Nephron (organoid): Measurements from ENCODE around the gene CABLES1.

Source experiments
- H3K27ac Mint-ChIP-seq, 3 experiments: 2 replicates each; pipeline ENCODE4 v1.8.0; 2020; ENCODE audit warnings: mixed read lengths in 3 of 3, mild to moderate bottlenecking in 2 of 3, moderate library complexity in 1 of 3
- H3K27me3 Mint-ChIP-seq: 2 replicates; pipeline ENCODE4 v1.8.0; 2021; ENCODE audit warnings: low read depth, mild to moderate bottlenecking, moderate library complexity, mixed read lengths
- H3K36me3 Mint-ChIP-seq: 2 replicates; pipeline ENCODE4 v1.8.0; 2020; ENCODE audit warnings: low read depth, mixed read lengths
- H3K4me1 Mint-ChIP-seq: 2 replicates; pipeline ENCODE4 v1.8.0; 2020; ENCODE audit warnings: mixed read lengths
- H3K4me3 Mint-ChIP-seq, 3 experiments: 2 replicates each; pipeline ENCODE4 v1.8.0; 2020; ENCODE audit warnings: mild to moderate bottlenecking in 3 of 3, mixed read lengths in 3 of 3, moderate library complexity in 2 of 3
- H3K9me3 Mint-ChIP-seq: 2 replicates; pipeline ENCODE4 v1.8.0; 2020; ENCODE audit warnings: mixed read lengths
- TF ChIP-seq, protein P1 (sequence below), 3 experiments: fragments of 200-600 bp; sonication (generic); IDR thresholded peaks; one replicate each; pipeline ENCODE4 v1.5.0; 2021; ENCODE audit warnings: antibody characterized with exemption in 3 of 3; ENCODE audit not compliant: unreplicated experiment in 3 of 3

CABLES1 gene

DNA sequence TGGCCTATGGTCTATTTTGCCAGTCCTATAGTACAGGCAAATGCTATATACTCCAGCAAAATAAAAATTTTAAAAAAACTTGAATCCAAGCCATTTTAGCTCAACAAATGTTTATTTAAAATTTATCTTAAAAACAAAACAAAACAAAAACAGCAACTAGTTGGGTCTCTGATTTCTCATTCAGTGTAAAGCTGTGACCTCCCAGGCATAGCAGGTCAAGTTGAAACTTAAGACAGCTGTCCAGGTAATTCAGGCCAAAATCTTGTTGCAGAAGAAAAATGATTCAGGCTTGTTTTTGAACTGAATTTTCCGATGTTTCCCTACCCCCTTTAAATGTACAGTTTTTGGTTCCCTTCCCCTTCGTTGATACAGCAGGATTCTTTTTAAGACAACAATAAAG, 58.5 kb downstream of the CABLES1 start:
- peaks cover 53% of the 10 kb centered on the region for H3K4me1 Mint-ChIP-seq

DNA sequence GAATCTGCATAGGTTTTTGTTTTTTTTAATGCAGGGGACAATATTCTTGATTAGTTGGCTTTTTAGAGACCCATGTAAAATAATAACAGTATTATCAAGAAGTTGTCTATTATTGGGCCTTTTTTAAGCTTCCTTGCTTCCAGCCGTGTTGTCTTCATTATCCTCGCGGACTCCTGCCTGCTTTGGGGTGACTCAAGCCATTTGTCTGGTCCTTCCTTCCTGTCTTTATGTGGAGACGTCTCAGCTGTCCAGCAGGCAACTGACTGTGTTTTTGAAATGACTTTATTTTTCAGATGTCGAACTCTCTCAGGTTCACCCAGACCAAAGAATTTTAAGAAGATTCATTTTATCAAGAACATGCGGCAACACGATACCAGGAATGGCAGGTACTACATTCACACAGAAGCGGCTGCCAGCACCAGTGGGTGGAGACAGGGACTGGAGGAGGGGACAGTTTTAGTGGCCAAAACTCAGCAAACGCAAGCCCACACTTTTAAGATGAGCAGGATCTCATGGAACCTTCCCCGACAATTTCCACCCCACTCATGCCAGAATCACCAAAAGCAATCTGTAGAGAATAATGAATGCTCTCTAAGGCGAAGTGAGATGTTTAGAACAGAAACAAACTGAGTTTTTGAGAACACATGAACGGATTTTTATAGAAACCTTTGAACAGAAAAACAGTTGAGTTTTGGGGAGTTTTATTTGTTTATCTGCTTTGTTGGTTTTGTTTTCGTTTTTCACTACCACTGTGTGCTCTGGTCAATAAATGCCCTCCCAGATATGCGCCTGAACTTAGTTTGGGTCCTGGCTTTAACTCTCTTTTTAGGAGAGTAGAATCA, 59.1 kb downstream of the CABLES1 start:
- TF ChIP-seq, protein P1, sequence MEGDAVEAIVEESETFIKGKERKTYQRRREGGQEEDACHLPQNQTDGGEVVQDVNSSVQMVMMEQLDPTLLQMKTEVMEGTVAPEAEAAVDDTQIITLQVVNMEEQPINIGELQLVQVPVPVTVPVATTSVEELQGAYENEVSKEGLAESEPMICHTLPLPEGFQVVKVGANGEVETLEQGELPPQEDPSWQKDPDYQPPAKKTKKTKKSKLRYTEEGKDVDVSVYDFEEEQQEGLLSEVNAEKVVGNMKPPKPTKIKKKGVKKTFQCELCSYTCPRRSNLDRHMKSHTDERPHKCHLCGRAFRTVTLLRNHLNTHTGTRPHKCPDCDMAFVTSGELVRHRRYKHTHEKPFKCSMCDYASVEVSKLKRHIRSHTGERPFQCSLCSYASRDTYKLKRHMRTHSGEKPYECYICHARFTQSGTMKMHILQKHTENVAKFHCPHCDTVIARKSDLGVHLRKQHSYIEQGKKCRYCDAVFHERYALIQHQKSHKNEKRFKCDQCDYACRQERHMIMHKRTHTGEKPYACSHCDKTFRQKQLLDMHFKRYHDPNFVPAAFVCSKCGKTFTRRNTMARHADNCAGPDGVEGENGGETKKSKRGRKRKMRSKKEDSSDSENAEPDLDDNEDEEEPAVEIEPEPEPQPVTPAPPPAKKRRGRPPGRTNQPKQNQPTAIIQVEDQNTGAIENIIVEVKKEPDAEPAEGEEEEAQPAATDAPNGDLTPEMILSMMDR (IDR thresholded peaks at IDR 0.05; ENCODE audit: unreplicated experiment in 3 of 3) = no peak
- Mint-ChIP-seq H3K9me3 (no peaks in the 10 kb centered on the region), H3K4me1 (peaks cover 52% of the 10 kb centered on the region), H3K27ac (peak overlapping the region; percentile 81 to 91 (median 83)), H3K4me3 (peak overlapping the region; percentile 9 to 19 (median 15)), H3K36me3 (peaks cover 18% of the 10 kb centered on the region), H3K27me3 (peaks cover 8% of the 10 kb centered on the region)

More for the DNA sequence above, 58.5 kb downstream of the CABLES1 start:
- Mint-ChIP-seq H3K27me3 (peaks cover 8% of the 10 kb centered on the region), H3K4me3 (peak overlapping the region; percentile 2 to 15 (median 9)), H3K9me3 (no peaks in the 10 kb centered on the region), H3K36me3 (peaks cover 15% of the 10 kb centered on the region), H3K27ac (peak overlapping the region; percentile 81 to 91 (median 83))
- TF ChIP-seq, protein P1 (IDR thresholded peaks at IDR 0.05; ENCODE audit: unreplicated experiment in 3 of 3) = no peak

DNA sequence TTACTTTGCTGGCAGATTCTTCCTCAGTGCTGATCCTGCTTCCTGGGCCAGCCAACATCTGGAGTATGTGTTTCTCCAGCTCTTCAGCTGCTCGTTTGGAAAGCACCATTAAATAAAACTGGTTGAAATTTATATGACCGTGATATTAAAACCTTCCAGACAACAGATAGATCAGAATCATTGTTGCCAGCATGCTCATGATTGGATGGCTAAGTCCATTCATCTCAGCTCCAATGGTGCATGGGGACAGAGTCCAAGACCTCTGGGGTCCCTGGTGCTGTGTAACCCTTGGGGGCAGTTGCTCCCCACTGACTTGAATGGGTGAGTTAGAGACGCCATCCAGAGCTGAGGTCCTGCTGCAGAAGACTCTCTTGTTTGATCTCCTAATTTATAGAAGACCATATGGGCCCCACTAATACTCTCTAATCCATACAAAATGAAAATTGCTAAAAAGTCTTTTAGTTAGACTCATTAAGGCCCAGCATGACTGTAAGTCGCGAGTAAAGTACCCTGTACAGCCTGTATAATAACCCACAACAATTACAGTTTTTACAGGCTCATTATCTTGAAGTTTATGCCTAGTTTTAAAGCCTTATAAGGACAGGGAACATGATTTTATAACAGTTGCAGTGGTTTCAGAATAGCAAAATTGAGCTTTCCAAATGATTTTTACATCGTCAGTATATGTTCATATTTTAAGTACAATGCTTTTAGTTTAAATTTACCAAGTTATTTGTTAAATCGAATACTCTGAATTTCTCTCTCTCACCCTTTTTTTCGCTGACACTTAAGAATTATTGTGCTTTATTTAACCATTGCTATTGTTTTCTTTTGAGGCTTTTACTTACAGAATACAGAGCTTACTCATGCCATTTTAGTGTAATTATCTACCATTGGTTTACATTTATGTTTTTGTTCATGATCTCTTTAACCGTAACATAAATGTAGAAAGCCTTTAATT, 60.0 kb downstream of the CABLES1 start:
- TF ChIP-seq, protein P1 (IDR thresholded peaks at IDR 0.05; ENCODE audit: unreplicated experiment in 3 of 3) = no peak
- no peaks in the 10 kb centered on the region for H3K9me3 Mint-ChIP-seq
- peak overlapping the region; percentile 83 to 91 (median 84) for H3K27ac Mint-ChIP-seq
- H3K4me3 Mint-ChIP-seq = peak overlapping the region in 2 of 3 experiments; percentile 12 to 33
- peaks cover 8% of the 10 kb centered on the region for H3K27me3 Mint-ChIP-seq
- H3K4me1 Mint-ChIP-seq = peaks cover 52% of the 10 kb centered on the region
- H3K36me3 Mint-ChIP-seq = peaks cover 18% of the 10 kb centered on the region

DNA sequence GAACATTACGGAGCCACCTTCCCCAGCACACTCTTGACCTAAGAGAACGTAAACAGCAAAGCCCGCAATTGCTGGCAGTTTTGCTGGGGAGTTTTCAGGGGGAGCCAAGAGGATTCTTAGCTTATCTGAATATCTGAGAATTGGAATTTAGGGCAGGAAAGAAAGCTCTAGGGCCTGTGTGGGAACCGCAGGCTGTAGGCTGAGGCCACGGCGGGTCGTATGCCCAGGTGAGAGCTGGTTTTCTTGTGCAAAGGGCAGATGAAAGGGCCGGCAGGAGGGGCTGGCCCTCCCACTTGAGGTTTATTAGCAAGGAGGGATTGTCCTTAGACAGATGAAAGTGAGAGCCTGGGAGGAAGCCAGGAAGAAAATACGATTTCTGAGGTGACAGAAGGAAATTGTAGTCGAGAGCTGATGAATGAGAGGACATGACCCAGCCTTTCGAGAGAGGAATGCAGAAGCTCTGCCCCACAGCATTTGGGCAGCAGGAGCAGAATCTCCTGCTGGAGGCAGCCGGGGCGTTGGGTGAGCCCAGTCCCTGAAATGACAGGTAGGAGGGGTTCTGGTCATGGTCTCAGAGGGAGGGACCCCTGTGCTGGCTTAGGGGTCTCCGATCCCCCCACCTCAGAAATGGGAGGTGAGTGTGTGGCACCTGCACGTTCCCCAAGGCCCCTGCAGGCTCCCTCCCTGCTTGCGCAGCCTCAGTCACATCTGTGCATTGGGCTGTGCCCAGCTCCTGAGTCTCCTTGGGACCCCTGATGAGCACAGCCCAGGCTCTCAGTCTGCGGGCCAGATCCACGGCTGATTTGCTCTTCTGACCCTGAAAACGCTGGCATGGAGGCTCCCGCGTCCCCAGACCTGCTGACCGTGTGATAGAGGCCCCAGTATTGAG, 61.1 kb downstream of the CABLES1 start:
- Mint-ChIP-seq H3K9me3 (no peaks in the 10 kb centered on the region), H3K4me3 (peak overlapping the region; percentile 6 to 58 (median 12))

More for the DNA sequence above, 61.1 kb downstream of the CABLES1 start:
- Mint-ChIP-seq H3K36me3 (peaks cover 18% of the 10 kb centered on the region), H3K27me3 (peaks cover 8% of the 10 kb centered on the region), H3K27ac (peak overlapping the region; percentile 83 to 91 (median 84)), H3K4me1 (peaks cover 52% of the 10 kb centered on the region)
- TF ChIP-seq, protein P1 (IDR thresholded peaks at IDR 0.05; ENCODE audit: unreplicated experiment in 3 of 3) = no peak
